Spleen (tissue), 7 donors: ENCODE measurements around the gene CCL3.

Experiments
- CTCF ChIP-seq, 11 experiments: fragments of 200-600 bp in 7 of 11; fragments of 450-650 bp in 4 of 11; sonication (generic) in 4 of 11; IDR thresholded peaks in 8 of 11; conservative IDR thresholded peaks in 3 of 11; 1 replicate in 7 of 11; 2 replicates in 4 of 11; pipeline versions ENCODE4 v1.4.0 to v1.8.0; 2016 to 2021; ENCODE audit warnings: antibody characterized with exemption in 11 of 11, inconsistent platforms in 4 of 11, mild to moderate bottlenecking in 1 of 11
- POLR2AphosphoS5 ChIP-seq, 3 donors: sonication (generic); formaldehyde crosslinking; IDR thresholded peaks; one replicate each; pipeline ENCODE4 v1.5.1; 2017; ENCODE audit warnings: antibody characterized with exemption in 3 of 3
- donor health status: DM: no; HTN: no; CAD: no; lungs with moderate emphysema.
- donor health status: DM: no; HTN: no; CAD: no.
- donor health status: DM: no; HTN: no; CAD: no.

DNA sequence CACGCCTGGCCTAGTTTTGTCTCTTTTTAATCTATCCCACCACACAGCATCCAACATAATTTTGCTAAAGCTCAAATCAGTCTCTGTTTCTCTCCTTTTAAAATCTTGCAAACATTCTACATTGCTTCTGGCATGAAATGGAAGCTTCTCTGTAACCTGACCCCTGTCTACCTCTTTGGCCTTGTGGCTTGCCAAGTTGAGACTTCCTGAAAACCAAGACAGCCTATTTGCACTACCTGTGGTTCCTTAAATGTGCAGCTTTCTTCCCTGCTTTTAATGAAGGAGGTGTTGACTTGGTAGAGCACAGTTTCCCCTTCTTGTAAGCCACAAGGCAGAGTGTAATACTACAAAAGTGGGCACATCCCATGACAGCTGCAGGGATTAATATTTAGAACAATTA, 6.0 kb upstream of the CCL3 start:
- no peak for TF ChIP-seq CTCF (IDR thresholded peaks at IDR 0.05 in 8 of 11, conservative IDR thresholded peaks at IDR 0.05 in 3 of 11)
- TF ChIP-seq POLR2AphosphoS5 (IDR thresholded peaks at IDR 0.05) = no peak
